T-helper 22 cell (primary cell): Measurements from ENCODE around the gene CNEP1R1.

Experiments used
- DNase-seq: peaks from one replicate; pipeline ENCODE4 v3.0.0-alpha.2; 2020; ENCODE audit warnings: low read depth

The CNEP1R1 gene

GRCh38 chr16:50065624-50066481 is 40.8 kb downstream of the CNEP1R1 start, which contains the start of gene HEATR3:
Gene HEATR3 (plus strand): TSS chr16:50065970. CDS start chr16:50066132, 162 bp downstream.
- DNase-seq: peak; percentile 80

DNA sequence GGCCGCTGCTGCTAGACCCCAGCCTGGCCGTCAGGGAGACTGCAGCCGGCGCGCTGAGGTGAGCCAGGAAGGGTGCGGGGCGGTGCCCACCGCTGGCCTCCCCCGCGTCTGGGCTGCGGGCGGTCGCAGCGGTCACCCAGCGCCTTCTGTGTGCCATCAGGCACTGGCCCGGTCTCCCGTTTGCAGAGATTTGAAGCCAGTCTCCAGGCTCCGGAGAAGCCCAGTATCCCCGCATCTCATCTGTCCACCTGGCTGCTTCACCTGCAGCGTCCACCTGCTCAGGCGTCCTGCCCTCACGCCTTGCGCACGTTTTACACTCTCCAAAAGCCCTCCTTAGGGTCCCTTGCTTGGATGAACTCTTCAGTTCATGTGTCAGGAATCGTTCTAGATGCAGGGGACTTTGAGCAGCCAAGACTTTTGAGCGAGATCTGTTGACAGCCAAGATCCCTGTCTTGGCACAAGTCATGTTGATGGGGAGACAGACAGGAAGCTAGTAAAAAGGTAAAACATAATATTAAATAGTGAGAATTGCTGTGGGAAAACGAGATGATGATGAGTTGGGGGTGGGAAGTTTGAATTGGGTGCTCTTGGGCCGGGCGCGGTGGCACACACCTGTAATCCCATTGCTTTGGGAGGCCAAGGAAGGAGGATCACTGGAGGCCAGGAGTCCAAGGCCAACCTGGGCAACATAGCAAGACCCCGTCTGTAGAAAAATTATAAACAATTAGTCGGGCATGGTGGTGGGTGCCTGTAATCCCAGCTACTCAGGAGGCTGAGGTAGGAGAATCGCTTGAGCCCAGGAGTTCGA is 41.7 kb downstream of the CNEP1R1 start:
- DNase-seq: no peak

DNA sequence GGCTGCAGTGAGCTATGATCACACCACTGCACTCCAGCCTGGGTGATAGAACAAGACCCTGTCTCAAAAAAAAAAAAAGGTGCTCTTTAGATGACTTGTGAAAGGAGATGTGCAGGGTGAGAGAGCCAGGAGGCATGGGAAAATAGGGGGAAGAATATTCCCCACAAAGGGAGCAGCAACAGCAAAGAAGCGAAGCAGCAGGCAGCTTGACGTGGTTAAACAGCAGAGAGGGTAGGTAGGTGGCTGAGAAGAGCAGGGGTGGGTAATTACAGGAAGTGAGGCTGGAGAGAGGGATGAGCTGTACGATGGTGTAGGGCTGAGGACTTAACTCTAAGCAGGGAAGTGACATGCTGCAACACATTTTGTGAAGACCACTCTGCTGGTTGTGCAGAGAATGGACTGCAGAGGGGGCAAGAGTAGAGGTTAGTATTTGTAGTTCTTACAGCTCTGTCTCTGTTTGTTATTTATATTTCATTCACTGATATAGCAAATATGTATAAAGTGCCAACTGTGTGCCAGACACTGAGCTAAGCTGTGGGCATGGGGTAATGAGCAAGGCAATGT is 42.3 kb downstream of the CNEP1R1 start:
- DNase-seq: no peak

GRCh38 chr16:50068550-50068949 is 43.5 kb downstream of the CNEP1R1 start:
- DNase-seq: no peak

- DNase-seq: no peak
Observed at GRCh38 chr16:50069060-50069459, 44.0 kb downstream of the CNEP1R1 start.

- DNase-seq: no peak
Observed at GRCh38 chr16:50071075-50071671, 46.1 kb downstream of the CNEP1R1 start.

- DNase-seq: no peak
Observed at GRCh38 chr16:50072730-50073129, 47.7 kb downstream of the CNEP1R1 start.

DNA sequence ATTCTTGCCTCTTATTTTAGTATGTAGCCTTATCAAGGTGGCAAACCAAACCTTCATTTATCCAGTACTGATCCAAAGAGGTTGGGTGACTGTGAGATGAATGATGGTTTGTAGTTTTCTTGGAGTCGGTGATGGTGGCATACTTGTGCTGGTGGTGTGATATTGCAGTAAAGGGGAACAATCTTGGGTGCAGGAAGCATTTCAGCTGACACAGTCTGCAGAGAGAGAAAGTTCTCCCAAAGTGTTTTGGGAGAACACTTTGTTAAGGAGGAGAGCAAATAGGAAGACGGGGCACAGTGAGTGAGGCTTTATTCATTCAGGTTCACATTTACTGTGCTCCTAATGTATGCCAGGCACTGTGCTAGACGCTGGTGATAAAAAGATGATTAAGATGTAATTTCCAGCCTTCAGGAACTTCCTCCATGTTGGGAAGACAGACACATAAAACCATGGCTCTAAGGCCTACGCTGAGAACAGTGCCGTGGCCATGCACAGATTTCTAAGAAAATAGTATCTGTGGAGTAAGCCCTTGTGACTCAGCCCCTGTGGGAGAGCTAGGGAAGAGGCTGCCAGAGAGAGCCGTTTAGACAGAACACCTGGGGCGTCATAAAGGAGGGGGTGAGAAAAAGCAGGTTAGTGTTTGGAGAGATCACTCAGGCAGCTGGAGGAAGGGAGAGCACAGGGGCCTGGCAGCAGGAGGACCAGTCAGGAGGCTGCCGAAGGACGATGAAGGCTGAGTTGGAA is 54.5 kb downstream of the CNEP1R1 start:
- no peak for DNase-seq

- DNase-seq: no peak
Observed at GRCh38 chr16:50081428-50082018, 56.5 kb downstream of the CNEP1R1 start.

DNA sequence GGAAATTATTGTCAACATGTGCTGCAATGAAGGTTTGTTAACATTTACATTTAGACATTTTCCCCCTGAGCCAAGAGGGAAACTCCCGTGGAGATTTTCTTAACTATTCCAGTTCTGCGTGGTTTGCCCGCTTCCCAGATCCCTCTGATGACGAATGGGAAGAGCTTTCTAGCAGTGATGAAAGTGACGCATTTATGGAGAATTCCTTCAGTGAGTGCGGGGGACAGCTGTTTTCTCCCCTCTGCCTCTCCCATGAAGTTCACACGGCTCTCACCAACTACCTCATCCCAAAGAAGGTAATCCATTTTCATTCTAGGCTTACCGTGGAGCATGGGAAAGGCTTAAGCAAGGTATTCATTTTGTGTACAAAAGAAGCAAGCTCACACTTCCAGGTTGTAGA is 59.0 kb downstream of the CNEP1R1 start:
- no peak for DNase-seq

GRCh38 chr16:50086176-50086575 is 61.2 kb downstream of the CNEP1R1 start:
- DNase-seq: no peak
